Measurements from ENCODE around the gene SCUBE1. TPM values are rescaled to one million over a fixed set of nuclear protein-coding genes. Genes with fewer than 3 reads are reported as not detected.

Gene SCUBE1
- polyA plus RNA-seq, 1 of the 3 experiments (the other 2 are of a cell fraction), result 0.56 TPM

DNA sequence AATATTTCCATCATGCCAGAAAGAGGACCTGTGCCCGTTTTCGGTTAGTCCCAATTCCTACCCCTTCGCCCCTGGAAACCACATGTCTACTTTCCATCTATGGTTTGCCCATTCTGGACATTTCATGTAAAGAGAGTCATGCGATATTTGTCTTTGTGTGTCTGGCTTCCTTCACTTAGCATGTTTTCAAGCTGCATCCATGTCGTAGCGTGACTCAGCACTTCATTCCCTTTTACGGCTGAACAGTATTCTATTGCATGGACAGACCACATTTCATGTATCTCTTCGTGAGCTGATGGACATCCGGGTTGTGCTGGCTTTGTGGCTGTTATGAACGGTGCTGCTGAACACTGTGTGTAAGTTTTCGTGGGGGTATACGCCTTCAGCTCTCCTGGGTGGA is 43.4 kb downstream of the SCUBE1 start:
- H2AFZ ChIP-seq (ENCODE audit: low read depth), result no peak overlapping the region
- no peaks in the 10 kb centered on the region for H3K9me3 ChIP-seq
- no peaks in the 10 kb centered on the region for H3F3A ChIP-seq (replicated peaks; ENCODE audit: insufficient read depth)
- H3K4me3 ChIP-seq (ENCODE audit: low read depth in 2 of 2, low read length in 1 of 2), result no peak overlapping the region
- H3K79me2 ChIP-seq (ENCODE audit: insufficient read depth), result no peaks in the 10 kb centered on the region
- no peak for TF ChIP-seq NRF1 (IDR thresholded peaks at IDR 0.05; ENCODE audit: low read depth, low read length)
- TF ChIP-seq SIN3A (IDR thresholded peaks at IDR 0.05; ENCODE audit: borderline replicate concordance, low read depth, low read length), result no peak
- ChIA-PET POLR2A (no interaction called here), CTCF (interaction anchor here (0.6 to 2.6 kb wide), 5 partner anchors 12 to 112 kb away, joined by 3 to 6 read pairs (median 3); no protein-coding TSS in a partner anchor)
- no peaks in the 10 kb centered on the region for H3K27me3 ChIP-seq (ENCODE audit: insufficient read depth)
- no peak for DNase-seq
- 93% methylated on average over 9 of the region's 12 CpGs for WGBS (ENCODE audit: low lambda C conversion rate)
- H3K36me3 ChIP-seq (replicated peaks in 1 of 2; ENCODE audit: control insufficient read depth in 1 of 2, insufficient read depth in 2 of 2, low read length in 1 of 2), result no peaks in the 10 kb centered on the region
- H4K20me1 ChIP-seq (ENCODE audit: insufficient read depth), result no peaks in the 10 kb centered on the region
- H3K9me2 ChIP-seq, result no peaks in the 10 kb centered on the region
- no peak overlapping the region for H3K4me2 ChIP-seq
- H3K27ac ChIP-seq (ENCODE audit: low read depth in 2 of 2, low read length in 1 of 2), result no peak overlapping the region; a peak in 2 of 4 replicates
- H3K9ac ChIP-seq, result no peak overlapping the region
- peaks cover 0 to 78% of the 10 kb centered on the region in 2 experiments; a peak in 1 of 4 replicates for H3K4me1 ChIP-seq (ENCODE audit: control insufficient read depth in 1 of 2, insufficient read depth in 2 of 2, low read depth in 1 of 2, low read length in 1 of 2)

DNA sequence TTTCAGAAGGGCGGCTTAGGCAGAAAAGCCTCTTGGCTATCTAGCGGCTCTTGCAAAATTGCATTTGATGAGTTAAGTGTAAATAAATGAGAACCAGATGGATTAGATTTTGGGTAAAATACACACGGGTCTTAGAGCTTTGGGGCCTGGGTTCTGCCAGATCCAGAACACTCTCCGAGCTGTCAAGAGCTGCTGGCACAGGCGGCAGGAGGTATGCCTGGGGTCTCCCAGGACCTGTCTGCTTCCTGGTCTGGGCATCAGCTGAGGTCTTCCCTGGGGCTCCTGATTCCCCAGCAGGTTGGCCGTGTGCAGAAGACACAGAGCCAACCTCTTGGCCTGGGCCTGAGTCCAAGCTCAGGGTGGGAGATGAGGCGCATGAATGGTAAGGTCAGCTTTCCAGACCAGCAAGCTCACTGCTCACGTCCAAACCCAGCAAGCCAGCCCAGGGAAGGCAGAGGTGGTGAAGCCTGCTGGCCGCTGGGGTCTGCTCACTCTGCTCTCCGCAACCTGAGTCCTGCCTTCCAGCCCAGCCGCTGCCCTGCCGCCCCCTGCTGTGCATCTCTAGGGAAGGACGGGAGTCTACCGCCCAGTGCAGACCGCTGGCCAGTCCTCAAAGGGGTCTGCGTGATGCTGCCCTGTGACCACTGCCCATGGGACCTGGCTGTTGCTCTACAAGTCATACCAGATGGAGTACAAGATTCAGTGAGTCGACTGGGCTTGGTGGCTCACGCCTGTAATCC is 44.9 kb downstream of the SCUBE1 start:
- POLR2A ChIA-PET, result interaction anchor here (0.8 kb wide), 2 partner anchors 11 to 59 kb away, joined by 3 to 6 read pairs; no protein-coding TSS in a partner anchor
- TF ChIP-seq, protein P1, sequence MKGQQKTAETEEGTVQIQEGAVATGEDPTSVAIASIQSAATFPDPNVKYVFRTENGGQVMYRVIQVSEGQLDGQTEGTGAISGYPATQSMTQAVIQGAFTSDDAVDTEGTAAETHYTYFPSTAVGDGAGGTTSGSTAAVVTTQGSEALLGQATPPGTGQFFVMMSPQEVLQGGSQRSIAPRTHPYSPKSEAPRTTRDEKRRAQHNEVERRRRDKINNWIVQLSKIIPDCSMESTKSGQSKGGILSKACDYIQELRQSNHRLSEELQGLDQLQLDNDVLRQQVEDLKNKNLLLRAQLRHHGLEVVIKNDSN (IDR thresholded peaks at IDR 0.05; ENCODE audit: borderline replicate concordance, low read depth), result no peak
- no peak for TF ChIP-seq JUND (IDR thresholded peaks at IDR 0.05)
- TF ChIP-seq RCOR1 (IDR thresholded peaks at IDR 0.05; ENCODE audit: low read length), result peak; percentile 77; the same call in 1 of the 2 replicates
- TF ChIP-seq CHD2 (IDR thresholded peaks at IDR 0.05; ENCODE audit: low read length, partially characterized antibody), result peak; percentile 9
- TF ChIP-seq TCF12 (IDR thresholded peaks at IDR 0.05), result no peak
- peak; percentile 43; the same call in 1 of the 2 replicates for TF ChIP-seq FOXJ3 (CRISPR knock-in tag; IDR thresholded peaks at IDR 0.05)
- peak in 1 of 2 experiments; percentile 75; a peak in 2 of 4 replicates for TF ChIP-seq EP300 (IDR thresholded peaks at IDR 0.05; ENCODE audit: borderline replicate concordance in 1 of 2, low read depth in 1 of 2, low read length in 1 of 2)
- TF ChIP-seq FOSL2 (IDR thresholded peaks at IDR 0.05; ENCODE audit: borderline replicate concordance, low read depth), result no peak
- TF ChIP-seq, protein P2, sequence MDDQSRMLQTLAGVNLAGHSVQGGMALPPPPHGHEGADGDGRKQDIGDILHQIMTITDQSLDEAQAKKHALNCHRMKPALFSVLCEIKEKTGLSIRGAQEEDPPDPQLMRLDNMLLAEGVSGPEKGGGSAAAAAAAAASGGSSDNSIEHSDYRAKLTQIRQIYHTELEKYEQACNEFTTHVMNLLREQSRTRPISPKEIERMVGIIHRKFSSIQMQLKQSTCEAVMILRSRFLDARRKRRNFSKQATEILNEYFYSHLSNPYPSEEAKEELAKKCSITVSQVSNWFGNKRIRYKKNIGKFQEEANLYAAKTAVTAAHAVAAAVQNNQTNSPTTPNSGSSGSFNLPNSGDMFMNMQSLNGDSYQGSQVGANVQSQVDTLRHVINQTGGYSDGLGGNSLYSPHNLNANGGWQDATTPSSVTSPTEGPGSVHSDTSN (IDR thresholded peaks at IDR 0.05), result no peak
- TF ChIP-seq MXI1 (IDR thresholded peaks at IDR 0.05; ENCODE audit: low read depth, low read length), result peak; percentile 51; the same call in 1 of the 2 replicates
- TF ChIP-seq GATA2 (CRISPR knock-in tag; IDR thresholded peaks at IDR 0.05), result no peak; the same call in 1 of the 2 replicates
- TF ChIP-seq RAD21 (IDR thresholded peaks at IDR 0.05; ENCODE audit: low read length), result no peak
- no peak overlapping the region for H3K4me3 ChIP-seq (ENCODE audit: low read depth in 2 of 2, low read length in 1 of 2)
- WGBS (ENCODE audit: low lambda C conversion rate), result 42% methylated on average over 3 of the region's 18 CpGs
- H3K9ac ChIP-seq, result no peak overlapping the region
- no peaks in the 10 kb centered on the region for H3K9me2 ChIP-seq
- no peaks in the 10 kb centered on the region for H3K36me3 ChIP-seq (replicated peaks in 1 of 2; ENCODE audit: control insufficient read depth in 1 of 2, insufficient read depth in 2 of 2, low read length in 1 of 2)
- H3K4me2 ChIP-seq, result no peak overlapping the region
- H2AFZ ChIP-seq (ENCODE audit: low read depth), result no peak overlapping the region
- H4K20me1 ChIP-seq (ENCODE audit: insufficient read depth), result no peaks in the 10 kb centered on the region
- H3K27me3 ChIP-seq (ENCODE audit: insufficient read depth), result no peaks in the 10 kb centered on the region
- peaks cover 0 to 79% of the 10 kb centered on the region in 2 experiments; a peak in 1 of 4 replicates for H3K4me1 ChIP-seq (ENCODE audit: control insufficient read depth in 1 of 2, insufficient read depth in 2 of 2, low read depth in 1 of 2, low read length in 1 of 2)
- no peaks in the 10 kb centered on the region for H3F3A ChIP-seq (replicated peaks; ENCODE audit: insufficient read depth)
- H3K27ac ChIP-seq (ENCODE audit: low read depth in 2 of 2, low read length in 1 of 2), result peak overlapping the region in 1 of 2 experiments; percentile 89; a peak in 2 of 4 replicates
- DNase-seq, result peak; percentile 78
- H3K9me3 ChIP-seq, result no peaks in the 10 kb centered on the region
- H3K79me2 ChIP-seq (ENCODE audit: insufficient read depth), result no peaks in the 10 kb centered on the region
- CTCF ChIA-PET, result interaction anchor here (1.0 to 2.3 kb wide), 8 partner anchors 10 to 87 kb away, joined by 3 to 17 read pairs (median 4); no protein-coding TSS in a partner anchor

Measured in SK-N-SH (cell line).